Ascending aorta (tissue), 2 donors: ENCODE data around the gene SDK2. TPM values are rescaled to one million over a fixed set of nuclear protein-coding genes. Genes with fewer than 3 reads are reported as not detected.
A peak's percentile ranks its signal among the peaks of the same experiment; 100 is the strongest.

Source experiments
- DNase-seq, 2 donors: peaks; one replicate each; pipeline ENCODE4 v3.0.0-alpha.2; 2019; ENCODE audit warnings: low spot score in 2 of 2
- H3K27ac ChIP-seq, 2 donors: fragments of 200-600 bp; sonication (generic); one replicate each; pipeline ENCODE4 v1.5.1; 2016 to 2017; ENCODE audit warnings: mild to moderate bottlenecking in 1 of 2
- H3K27me3 ChIP-seq: fragments of 200-600 bp; sonication (generic); one replicate; pipeline ENCODE4 v1.5.1; 2017
- H3K36me3 ChIP-seq, 2 donors: fragments of 200-600 bp; sonication (generic); one replicate each; pipeline ENCODE4 v1.5.1; 2016
- H3K4me1 ChIP-seq, 2 donors: fragments of 200-600 bp; sonication (generic); one replicate each; pipeline ENCODE4 v1.5.1; 2016 to 2017; ENCODE audit warnings: mild to moderate bottlenecking in 1 of 2
- H3K4me3 ChIP-seq, 2 donors: fragments of 200-600 bp; sonication (generic); one replicate each; pipeline ENCODE4 v1.5.1; 2016 to 2017; ENCODE audit warnings: mild to moderate bottlenecking in 1 of 2
- H3K9me3 ChIP-seq, 2 donors: fragments of 200-600 bp; sonication (generic); one replicate each; pipeline ENCODE4 v1.5.1; 2016
- intact Hi-C: fragments of 100-400 bp; cut with DNase I; formaldehyde crosslinking; loops from one replicate; pipeline ENCODE4 v1.15.1; 2023
- total RNA-seq: library from RNA; depleted of rRNA; stranded (reverse); fragments of >200 nt; gene quantifications from one replicate; pipeline ENCODE4 v1.1.0, GENCODE V29; 2016
- TF ChIP-seq, protein P1 (sequence below), 3 experiments: fragments of 200-600 bp in 2 of 3; fragments of 450-650 bp in 1 of 3; sonication (generic) in 2 of 3; IDR thresholded peaks; one replicate each; pipeline ENCODE4 v1.5.1; 2016 to 2019; ENCODE audit warnings: antibody characterized with exemption in 3 of 3, mild to moderate bottlenecking in 1 of 3, moderate library complexity in 1 of 3

SDK2 gene
- total RNA-seq, 1 donor from 2014 or later = 8.1 TPM

DNA sequence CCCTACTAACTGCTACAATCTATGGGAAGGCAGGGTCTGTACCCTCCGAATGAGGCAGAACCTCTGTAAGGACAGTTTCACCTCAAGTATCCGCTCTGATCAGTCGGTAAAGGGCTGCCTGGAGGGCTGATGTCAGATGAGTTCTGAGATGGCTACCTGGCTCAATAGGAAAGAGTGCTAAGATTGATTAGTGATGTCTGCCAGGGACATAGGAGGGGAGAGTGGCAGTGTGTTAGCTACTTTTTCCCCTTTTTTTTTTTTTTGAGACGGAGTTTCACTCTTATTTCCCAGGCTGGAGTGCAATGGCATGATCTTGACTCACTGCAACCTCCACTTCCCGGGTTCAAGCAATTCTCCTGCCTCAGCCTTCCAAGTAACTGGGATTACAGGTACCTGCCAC is 293.4 kb downstream of the SDK2 start:
- Histone ChIP-seq H3K27ac (no peak overlapping the region), H3K4me1 (no peaks in the 10 kb centered on the region), H3K36me3 (no peaks in the 10 kb centered on the region), H3K27me3 (no peaks in the 10 kb centered on the region), H3K9me3 (no peaks in the 10 kb centered on the region), H3K4me3 (no peak overlapping the region)
- no peak for DNase-seq
- TF ChIP-seq, protein P1, sequence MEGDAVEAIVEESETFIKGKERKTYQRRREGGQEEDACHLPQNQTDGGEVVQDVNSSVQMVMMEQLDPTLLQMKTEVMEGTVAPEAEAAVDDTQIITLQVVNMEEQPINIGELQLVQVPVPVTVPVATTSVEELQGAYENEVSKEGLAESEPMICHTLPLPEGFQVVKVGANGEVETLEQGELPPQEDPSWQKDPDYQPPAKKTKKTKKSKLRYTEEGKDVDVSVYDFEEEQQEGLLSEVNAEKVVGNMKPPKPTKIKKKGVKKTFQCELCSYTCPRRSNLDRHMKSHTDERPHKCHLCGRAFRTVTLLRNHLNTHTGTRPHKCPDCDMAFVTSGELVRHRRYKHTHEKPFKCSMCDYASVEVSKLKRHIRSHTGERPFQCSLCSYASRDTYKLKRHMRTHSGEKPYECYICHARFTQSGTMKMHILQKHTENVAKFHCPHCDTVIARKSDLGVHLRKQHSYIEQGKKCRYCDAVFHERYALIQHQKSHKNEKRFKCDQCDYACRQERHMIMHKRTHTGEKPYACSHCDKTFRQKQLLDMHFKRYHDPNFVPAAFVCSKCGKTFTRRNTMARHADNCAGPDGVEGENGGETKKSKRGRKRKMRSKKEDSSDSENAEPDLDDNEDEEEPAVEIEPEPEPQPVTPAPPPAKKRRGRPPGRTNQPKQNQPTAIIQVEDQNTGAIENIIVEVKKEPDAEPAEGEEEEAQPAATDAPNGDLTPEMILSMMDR (IDR thresholded peaks at IDR 0.05) = no peak
- intact Hi-C loops = no loop called here

GRCh38 chr17:73349647-73350046 is 294.6 kb downstream of the SDK2 start:
- Histone ChIP-seq H3K9me3 (no peaks in the 10 kb centered on the region), H3K4me3 (no peak overlapping the region), H3K36me3 (no peaks in the 10 kb centered on the region), H3K4me1 (no peaks in the 10 kb centered on the region), H3K27me3 (no peaks in the 10 kb centered on the region), H3K27ac (no peak overlapping the region)
- TF ChIP-seq, protein P1 (IDR thresholded peaks at IDR 0.05) = no peak
- DNase-seq = no peak
- intact Hi-C loops = no loop called here

DNA sequence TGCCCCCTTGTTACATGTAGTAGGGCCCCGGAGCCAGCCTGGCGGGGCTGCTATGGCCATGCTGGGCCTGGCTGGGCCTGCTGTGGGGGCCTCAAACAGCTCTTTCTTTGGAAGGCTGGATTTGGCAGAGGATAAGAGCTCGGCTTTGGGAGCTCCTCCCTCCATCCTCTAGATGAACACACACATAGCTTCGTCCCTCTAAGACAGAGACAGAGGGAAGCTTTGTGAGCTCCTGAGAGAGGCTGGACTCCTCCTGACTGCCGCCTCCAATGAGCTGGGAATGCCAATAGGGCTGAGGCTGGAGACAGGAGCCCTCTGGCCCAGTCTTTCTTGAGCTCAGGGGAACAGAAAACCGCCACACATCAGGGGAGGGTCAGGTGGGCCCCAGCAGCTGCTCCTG is 295.1 kb downstream of the SDK2 start:
- no peak for DNase-seq
- TF ChIP-seq, protein P1 (IDR thresholded peaks at IDR 0.05) = no peak
- no peak overlapping the region for H3K4me3 ChIP-seq
- H3K27ac ChIP-seq = no peak overlapping the region
- no peaks in the 10 kb centered on the region for H3K36me3 ChIP-seq
- H3K9me3 ChIP-seq = no peaks in the 10 kb centered on the region
- intact Hi-C loops = no loop called here
- no peaks in the 10 kb centered on the region for H3K27me3 ChIP-seq
- H3K4me1 ChIP-seq = no peaks in the 10 kb centered on the region

- H3K9me3 ChIP-seq = no peaks in the 10 kb centered on the region
- intact Hi-C loops = no loop called here
- no peaks in the 10 kb centered on the region for H3K4me1 ChIP-seq
- no peak overlapping the region for H3K4me3 ChIP-seq
- DNase-seq = no peak
- TF ChIP-seq, protein P1 (IDR thresholded peaks at IDR 0.05) = no peak
- H3K27me3 ChIP-seq = no peaks in the 10 kb centered on the region
- no peak overlapping the region for H3K27ac ChIP-seq
- no peaks in the 10 kb centered on the region for H3K36me3 ChIP-seq
Measured at GRCh38 chr17:73348829-73349095, 295.5 kb downstream of the SDK2 start.

DNA sequence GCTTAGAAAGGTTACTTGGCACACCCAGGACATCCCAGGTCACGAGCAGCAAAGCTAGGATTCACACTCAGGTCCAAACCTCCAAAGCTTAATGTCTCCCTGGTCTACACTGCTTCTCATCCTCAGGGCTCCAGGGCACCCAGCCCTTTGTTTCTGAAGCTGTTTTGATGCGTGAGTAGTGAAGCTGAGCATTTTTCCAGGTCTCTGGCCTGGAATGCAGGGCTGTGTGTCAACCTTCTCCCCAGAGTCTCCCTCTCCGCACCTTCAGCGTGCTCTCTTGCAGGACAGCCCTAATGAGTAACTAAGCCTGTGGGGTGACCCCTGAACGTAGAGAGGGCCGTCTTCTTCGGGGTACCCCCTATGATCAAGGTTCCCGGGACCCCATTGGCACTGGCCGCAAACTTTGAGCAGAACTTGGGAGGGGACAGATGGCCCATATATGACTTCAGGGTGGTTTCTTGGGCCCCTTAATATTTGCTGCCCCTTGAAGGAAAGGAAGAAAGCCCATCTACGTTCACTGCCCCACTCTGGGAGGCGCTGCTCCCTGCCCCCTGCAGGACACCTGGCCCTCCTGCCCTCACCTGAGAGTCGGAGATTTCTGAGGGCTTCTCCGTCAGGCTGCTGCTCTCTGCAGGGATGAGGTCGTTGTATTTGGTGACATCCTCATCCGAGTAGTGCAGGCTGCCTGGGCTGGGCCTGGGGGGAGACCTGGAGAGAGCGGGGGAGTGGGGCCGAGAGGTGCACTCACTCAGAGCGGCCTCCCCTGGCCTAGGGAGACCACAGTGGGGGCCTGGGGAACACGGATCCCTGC is 296.0 kb downstream of the SDK2 start:
- Histone ChIP-seq H3K9me3 (no peaks in the 10 kb centered on the region), H3K27ac (peak overlapping the region; percentile 3 to 4), H3K4me1 (peaks cover 2 to 5% of the 10 kb centered on the region in 2 donors), H3K4me3 (no peak overlapping the region), H3K27me3 (no peaks in the 10 kb centered on the region), H3K36me3 (no peaks in the 10 kb centered on the region)
- intact Hi-C loops = no loop called here
- TF ChIP-seq, protein P1 (IDR thresholded peaks at IDR 0.05) = no peak
- DNase-seq = no peak

DNA sequence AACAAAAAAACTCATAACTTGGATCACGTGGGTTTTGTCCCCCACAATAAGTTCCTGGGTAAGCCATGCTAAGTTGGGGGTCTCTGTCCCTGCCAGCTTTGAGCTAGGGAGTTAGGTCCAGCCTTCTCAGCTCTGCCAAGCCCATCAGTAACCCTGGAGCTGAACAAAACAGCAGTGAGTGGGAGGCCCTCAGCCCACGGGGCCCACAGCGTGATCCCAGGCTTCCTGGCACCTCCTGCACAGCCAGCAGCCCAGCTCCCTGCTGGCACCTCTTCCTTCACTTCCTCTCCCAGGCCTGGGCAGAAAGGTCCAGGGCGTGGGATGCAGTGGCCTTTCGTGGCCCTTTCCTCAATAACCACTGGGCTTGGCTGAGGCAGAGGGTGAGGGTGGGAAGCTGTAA is 296.9 kb downstream of the SDK2 start:
- no peak overlapping the region for H3K4me3 ChIP-seq
- intact Hi-C loops = no loop called here
- peak overlapping the region; percentile 3 to 4 for H3K27ac ChIP-seq
- no peaks in the 10 kb centered on the region for H3K36me3 ChIP-seq
- no peaks in the 10 kb centered on the region for H3K9me3 ChIP-seq
- TF ChIP-seq, protein P1 (IDR thresholded peaks at IDR 0.05) = no peak
- H3K27me3 ChIP-seq = no peaks in the 10 kb centered on the region
- DNase-seq = no peak
- H3K4me1 ChIP-seq = peaks cover 3 to 14% of the 10 kb centered on the region in 2 donors
